ENCODE measurements around the gene LACTB.

The LACTB gene

DNA sequence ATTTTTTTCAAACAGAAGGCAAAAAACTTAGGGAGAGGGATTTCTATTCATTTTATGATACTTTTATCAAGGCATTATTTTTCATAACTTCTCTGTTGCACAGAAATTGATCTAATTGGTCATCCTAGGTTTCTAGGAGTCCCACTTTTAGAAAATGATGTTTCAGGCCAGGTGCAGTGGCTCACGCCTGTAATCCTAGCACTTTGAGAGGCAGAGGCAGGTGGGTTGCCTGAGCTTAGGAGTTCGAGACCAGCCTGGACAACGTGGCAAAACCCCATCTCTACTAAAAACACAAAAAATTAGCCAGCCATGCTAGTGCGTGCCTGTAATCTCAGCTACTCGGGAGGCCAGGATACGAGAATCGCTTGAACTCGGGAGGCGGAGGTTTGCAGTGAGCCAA lies 2.8 kb downstream of the LACTB start:
- no peaks in the 10 kb centered on the region for H3K36me3 ChIP-seq (ENCODE audit: insufficient read depth, low read length)
- no peak overlapping the region for H3K9ac ChIP-seq (ENCODE audit: insufficient read length)
- no peak for DNase-seq (ENCODE audit: low read depth, low spot score)
- no peak for TF ChIP-seq POLR2AphosphoS5 (IDR thresholded peaks at IDR 0.05; ENCODE audit: borderline replicate concordance, low read depth, low read length)
- no peak for TF ChIP-seq FOXP2 (optimal IDR thresholded peaks at IDR 0.05; ENCODE audit: control extremely low read depth, extremely low read length, insufficient read depth)
- no peak for TF ChIP-seq EZH2 (IDR thresholded peaks at IDR 0.05)
- H3K4me3 ChIP-seq: no peak overlapping the region
- peaks cover 2% of the 10 kb centered on the region; the same call in 1 of the 2 replicates for H3K9me3 ChIP-seq (ENCODE audit: low read depth, low read length)
- H3K27ac ChIP-seq: no peak overlapping the region

DNA sequence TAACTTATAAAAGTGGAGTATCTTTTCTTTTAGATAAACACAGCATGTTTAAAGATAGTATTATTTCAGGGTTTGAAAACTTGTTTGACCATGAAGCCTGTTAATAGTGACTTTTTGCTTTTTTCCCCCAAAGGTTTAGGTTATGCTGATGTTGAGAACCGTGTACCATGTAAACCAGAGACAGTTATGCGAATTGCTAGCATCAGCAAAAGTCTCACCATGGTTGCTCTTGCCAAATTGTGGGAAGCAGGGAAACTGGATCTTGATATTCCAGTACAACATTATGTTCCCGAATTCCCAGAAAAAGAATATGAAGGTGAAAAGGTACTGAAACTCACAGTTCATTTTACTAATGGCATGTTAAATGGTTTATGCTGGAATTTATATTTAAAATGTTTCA lies 5.1 kb downstream of the LACTB start:
- Histone ChIP-seq H3K9ac (ENCODE audit: insufficient read length) (no peak overlapping the region), H3K36me3 (ENCODE audit: insufficient read depth, low read length) (no peaks in the 10 kb centered on the region), H3K4me3 (no peak overlapping the region), H3K9me3 (ENCODE audit: low read depth, low read length) (no peaks in the 10 kb centered on the region), H3K27ac (no peak overlapping the region)
- TF ChIP-seq FOXP2 (optimal IDR thresholded peaks at IDR 0.05; ENCODE audit: control extremely low read depth, extremely low read length, insufficient read depth) (no peak), EZH2 (IDR thresholded peaks at IDR 0.05) (no peak), POLR2AphosphoS5 (IDR thresholded peaks at IDR 0.05; ENCODE audit: borderline replicate concordance, low read depth, low read length) (no peak)
- DNase-seq (ENCODE audit: low read depth, low spot score): no peak

DNA sequence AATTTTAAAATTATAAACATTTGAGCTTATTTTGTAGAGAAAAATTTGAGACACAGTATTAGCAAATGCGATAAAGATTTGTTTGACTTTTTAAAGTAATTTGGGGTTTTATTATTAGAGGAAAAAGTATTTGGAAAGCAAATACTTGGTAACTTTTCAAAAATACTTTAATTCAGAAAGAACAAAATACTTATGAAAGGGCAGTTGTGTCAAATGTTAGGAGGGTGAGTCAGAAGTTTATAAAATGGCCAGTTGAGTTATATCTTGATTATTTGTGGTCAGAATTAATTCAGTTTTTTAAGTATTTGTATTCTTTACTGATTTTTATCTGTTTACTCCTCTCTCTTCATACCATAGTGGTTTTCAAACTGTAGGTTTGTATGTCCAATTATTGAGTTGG lies 12.1 kb downstream of the LACTB start:
- DNase-seq (ENCODE audit: low read depth, low spot score): no peak
- TF ChIP-seq EZH2 (IDR thresholded peaks at IDR 0.05): no peak
- TF ChIP-seq POLR2AphosphoS5 (IDR thresholded peaks at IDR 0.05; ENCODE audit: borderline replicate concordance, low read depth, low read length): no peak
- no peak for TF ChIP-seq FOXP2 (optimal IDR thresholded peaks at IDR 0.05; ENCODE audit: control extremely low read depth, extremely low read length, insufficient read depth)
- Histone ChIP-seq H3K4me3 (no peak overlapping the region), H3K27ac (no peak overlapping the region), H3K9me3 (ENCODE audit: low read depth, low read length) (no peaks in the 10 kb centered on the region), H3K9ac (ENCODE audit: insufficient read length) (no peak overlapping the region), H3K36me3 (ENCODE audit: insufficient read depth, low read length) (no peaks in the 10 kb centered on the region)

DNA sequence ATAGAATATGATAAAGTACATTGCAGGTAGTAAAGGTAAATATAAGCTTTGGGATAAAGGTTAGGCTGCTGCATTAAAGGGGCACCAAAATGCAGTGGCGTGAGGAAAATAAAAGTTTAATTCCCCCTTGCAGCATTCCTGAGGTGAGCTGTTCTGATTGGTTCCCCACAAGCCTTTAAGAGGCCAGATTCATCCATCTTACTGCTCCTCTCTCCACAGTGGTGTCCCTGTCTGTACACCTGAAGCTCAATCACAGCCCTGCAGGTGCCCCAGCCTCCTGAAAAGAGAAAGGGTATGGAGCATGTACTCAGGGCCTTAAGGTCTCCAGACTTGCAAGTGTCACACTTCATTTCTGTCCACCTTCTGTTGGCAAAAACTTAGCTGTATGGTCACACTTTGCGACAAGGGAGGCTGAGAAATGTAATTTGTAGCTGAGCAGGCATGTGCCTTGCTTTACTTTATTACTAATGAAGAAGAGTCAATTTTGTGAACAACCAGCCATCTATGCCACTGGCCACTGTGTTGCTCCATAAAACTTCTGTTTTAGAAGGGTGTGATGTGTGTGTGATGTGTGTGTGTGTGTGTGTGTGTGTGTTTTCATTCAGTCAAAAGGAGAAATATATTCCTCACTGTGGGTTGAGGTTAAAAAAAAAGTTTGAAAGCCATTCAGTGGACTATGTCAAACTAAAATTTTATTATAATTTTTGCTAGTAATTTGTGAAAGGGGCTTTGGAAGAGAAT lies 12.8 kb downstream of the LACTB start:
- H3K27ac ChIP-seq: no peak overlapping the region
- DNase-seq (ENCODE audit: low read depth, low spot score): no peak
- H3K36me3 ChIP-seq (ENCODE audit: insufficient read depth, low read length): no peaks in the 10 kb centered on the region
- no peaks in the 10 kb centered on the region for H3K9me3 ChIP-seq (ENCODE audit: low read depth, low read length)
- H3K9ac ChIP-seq (ENCODE audit: insufficient read length): no peak overlapping the region
- TF ChIP-seq EZH2 (IDR thresholded peaks at IDR 0.05): no peak
- no peak for TF ChIP-seq FOXP2 (optimal IDR thresholded peaks at IDR 0.05; ENCODE audit: control extremely low read depth, extremely low read length, insufficient read depth)
- TF ChIP-seq POLR2AphosphoS5 (IDR thresholded peaks at IDR 0.05; ENCODE audit: borderline replicate concordance, low read depth, low read length): no peak
- H3K4me3 ChIP-seq: no peak overlapping the region

DNA sequence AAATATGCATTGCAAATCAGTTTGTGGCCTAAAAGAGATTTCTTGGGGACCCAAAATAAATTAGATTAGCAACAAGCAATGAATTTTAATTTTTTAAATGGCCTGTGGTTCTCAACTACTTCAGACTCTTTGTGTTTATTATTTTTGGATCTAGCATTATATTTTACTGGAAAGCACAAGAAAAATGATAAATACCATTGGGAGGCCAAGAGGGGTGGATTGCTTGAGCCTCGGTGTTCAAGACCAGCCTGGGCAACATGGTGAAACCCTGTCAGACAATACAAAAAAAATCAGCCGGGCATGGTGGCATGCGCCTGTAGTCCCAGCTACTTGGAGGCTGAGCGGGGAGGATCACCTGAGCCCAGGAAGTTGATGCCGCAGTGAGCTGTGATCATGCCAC lies 13.6 kb downstream of the LACTB start:
- Histone ChIP-seq H3K9ac (ENCODE audit: insufficient read length) (no peak overlapping the region), H3K9me3 (ENCODE audit: low read depth, low read length) (no peaks in the 10 kb centered on the region), H3K36me3 (ENCODE audit: insufficient read depth, low read length) (no peaks in the 10 kb centered on the region), H3K27ac (no peak overlapping the region), H3K4me3 (no peak overlapping the region)
- no peak for TF ChIP-seq POLR2AphosphoS5 (IDR thresholded peaks at IDR 0.05; ENCODE audit: borderline replicate concordance, low read depth, low read length)
- DNase-seq (ENCODE audit: low read depth, low spot score): no peak

DNA sequence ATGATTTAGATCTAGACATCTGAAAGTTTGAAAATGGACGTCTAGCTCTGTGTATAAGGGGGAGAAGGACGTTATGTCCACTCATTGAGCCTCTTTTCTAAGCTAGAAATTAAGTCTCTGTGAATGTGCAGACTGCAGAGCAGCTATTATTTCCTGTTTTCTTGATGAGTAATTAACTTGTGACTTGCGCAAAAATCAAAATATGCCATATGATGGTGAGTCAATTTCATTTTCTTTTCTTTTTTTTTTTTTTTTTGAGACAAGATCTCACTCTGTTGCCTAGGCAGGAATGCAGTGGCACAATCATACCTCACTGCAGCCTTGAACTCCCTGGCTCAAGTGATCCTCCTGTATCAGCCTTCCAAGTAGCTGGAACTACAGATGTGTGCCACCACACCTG lies 14.1 kb downstream of the LACTB start:
- Histone ChIP-seq H3K4me3 (no peak overlapping the region), H3K9ac (ENCODE audit: insufficient read length) (no peak overlapping the region), H3K36me3 (ENCODE audit: insufficient read depth, low read length) (no peaks in the 10 kb centered on the region), H3K9me3 (ENCODE audit: low read depth, low read length) (no peaks in the 10 kb centered on the region), H3K27ac (no peak overlapping the region)
- no peak for DNase-seq (ENCODE audit: low read depth, low spot score)
- no peak for TF ChIP-seq EZH2 (IDR thresholded peaks at IDR 0.05)
- no peak for TF ChIP-seq POLR2AphosphoS5 (IDR thresholded peaks at IDR 0.05; ENCODE audit: borderline replicate concordance, low read depth, low read length)

DNA sequence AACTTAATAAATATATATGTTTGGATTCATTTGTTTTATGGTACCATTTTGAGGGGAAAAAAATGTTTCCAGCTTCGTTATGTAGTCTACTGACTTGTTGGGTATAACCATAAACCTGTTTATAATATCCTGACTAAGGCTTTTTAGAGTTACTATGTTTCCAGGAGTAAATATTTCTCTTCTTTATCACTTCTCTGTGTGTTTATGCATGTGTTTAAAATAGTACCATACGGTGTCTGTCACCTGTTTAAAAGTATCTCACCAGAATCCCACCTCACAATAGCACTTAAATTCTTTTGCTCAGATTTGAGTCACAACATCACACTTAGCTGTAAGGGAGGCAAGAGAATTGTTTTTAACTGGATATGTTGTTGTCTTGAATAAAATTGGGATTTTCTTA lies 15.1 kb downstream of the LACTB start:
- no peaks in the 10 kb centered on the region for H3K36me3 ChIP-seq (ENCODE audit: insufficient read depth, low read length)
- TF ChIP-seq POLR2AphosphoS5 (IDR thresholded peaks at IDR 0.05; ENCODE audit: borderline replicate concordance, low read depth, low read length) (no peak), EZH2 (IDR thresholded peaks at IDR 0.05) (no peak), FOXP2 (optimal IDR thresholded peaks at IDR 0.05; ENCODE audit: control extremely low read depth, extremely low read length, insufficient read depth) (no peak)
- no peak for DNase-seq (ENCODE audit: low read depth, low spot score)

DNA sequence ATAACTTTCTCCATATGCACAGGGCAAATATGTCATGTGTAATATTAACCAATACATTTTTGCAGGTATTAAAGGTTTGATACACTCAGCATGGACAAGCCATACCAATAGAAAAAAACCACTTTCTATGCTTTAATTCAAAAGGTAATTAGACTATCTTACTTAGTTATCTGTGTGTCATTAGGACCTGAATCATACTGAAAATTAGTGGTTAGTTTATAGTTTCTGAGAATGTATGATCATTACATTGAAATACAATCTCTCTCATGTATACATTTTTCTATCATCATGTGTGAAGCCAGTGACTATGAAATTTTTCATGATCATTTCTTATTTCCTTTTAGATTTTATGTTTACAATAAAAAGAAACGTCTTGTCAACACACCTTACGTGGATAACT lies 19.3 kb downstream of the LACTB start:
- no peak for DNase-seq (ENCODE audit: low read depth, low spot score)
- TF ChIP-seq FOXP2 (optimal IDR thresholded peaks at IDR 0.05; ENCODE audit: control extremely low read depth, extremely low read length, insufficient read depth): no peak
- no peak for TF ChIP-seq POLR2AphosphoS5 (IDR thresholded peaks at IDR 0.05; ENCODE audit: borderline replicate concordance, low read depth, low read length)
- no peak for TF ChIP-seq EZH2 (IDR thresholded peaks at IDR 0.05)
- Histone ChIP-seq H3K36me3 (ENCODE audit: insufficient read depth, low read length) (no peaks in the 10 kb centered on the region), H3K9ac (ENCODE audit: insufficient read length) (no peak overlapping the region), H3K4me3 (no peak overlapping the region), H3K27ac (no peak overlapping the region), H3K9me3 (ENCODE audit: low read depth, low read length) (no peaks in the 10 kb centered on the region)

More for the DNA sequence above, 15.1 kb downstream of the LACTB start:
- Histone ChIP-seq H3K27ac (no peak overlapping the region), H3K9ac (ENCODE audit: insufficient read length) (no peak overlapping the region), H3K9me3 (ENCODE audit: low read depth, low read length) (no peaks in the 10 kb centered on the region), H3K4me3 (no peak overlapping the region)

DNA sequence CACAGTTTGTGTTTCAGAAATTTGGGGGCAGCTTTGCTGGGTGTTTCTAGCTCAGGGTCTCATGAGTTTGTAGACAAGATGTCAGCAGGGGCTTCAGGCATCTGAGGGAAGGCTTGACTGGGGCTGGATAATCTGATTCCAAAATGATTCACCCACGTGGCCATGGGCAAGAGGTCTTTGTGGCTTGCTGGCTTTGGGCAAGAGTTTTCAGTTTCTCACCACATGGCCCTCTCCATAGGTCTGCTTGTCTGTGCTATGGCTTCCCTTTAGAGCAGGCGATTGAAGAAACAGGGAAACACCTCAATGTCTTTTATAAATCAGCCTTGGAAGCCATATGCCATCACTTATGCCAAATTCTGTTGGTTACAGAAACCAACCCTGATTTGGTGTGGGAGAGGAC lies 23.8 kb downstream of the LACTB start:
- no peak overlapping the region for H3K27ac ChIP-seq
- H3K36me3 ChIP-seq (ENCODE audit: insufficient read depth, low read length): 0 out of 2 replicates have a peak, but pooled peaks cover 2% of the 10 kb centered on the region
- no peak for DNase-seq (ENCODE audit: low read depth, low spot score)
- no peak overlapping the region for H3K9ac ChIP-seq (ENCODE audit: insufficient read length)
- no peak overlapping the region for H3K4me3 ChIP-seq
- H3K9me3 ChIP-seq (ENCODE audit: low read depth, low read length): no peaks in the 10 kb centered on the region
- TF ChIP-seq FOXP2 (optimal IDR thresholded peaks at IDR 0.05; ENCODE audit: control extremely low read depth, extremely low read length, insufficient read depth): no peak
- no peak for TF ChIP-seq POLR2AphosphoS5 (IDR thresholded peaks at IDR 0.05; ENCODE audit: borderline replicate concordance, low read depth, low read length)
- TF ChIP-seq EZH2 (IDR thresholded peaks at IDR 0.05): no peak
